HL-60/S4 treated with phorbol 12-myristate 13-acetate at 8.2 ng/mL for 4 days and 3 days (cell line): ENCODE data around the gene CCNA2.

Experiments used
- in situ Hi-C: fragments of 300-500 bp; cut with MboI; formaldehyde crosslinking; loops from 2 replicates; pipeline ENCODE4 v1.15.0; 2022; ENCODE audit warnings: low sequenced_read_pairs

Gene CCNA2

DNA sequence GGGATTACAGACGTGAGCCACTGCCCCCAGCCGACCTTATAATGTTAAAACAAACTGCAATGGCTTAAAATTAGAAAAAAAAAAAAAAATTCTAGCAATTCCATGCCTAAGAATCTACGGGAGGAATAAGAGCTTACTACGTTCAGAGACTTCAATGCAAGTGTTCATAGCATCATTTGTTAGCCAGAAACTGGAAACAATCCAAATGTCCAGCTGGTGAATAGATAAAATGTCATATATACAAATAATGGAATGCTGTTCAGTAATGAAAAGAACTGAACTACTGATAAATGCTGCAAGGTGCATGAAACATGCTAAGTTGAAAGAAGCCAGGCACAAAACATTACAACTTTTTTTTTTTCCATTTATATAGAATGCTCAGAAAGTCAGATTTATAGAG lies 17.3 kb downstream of the CCNA2 start:
- in situ Hi-C loops, result no loop called here

DNA sequence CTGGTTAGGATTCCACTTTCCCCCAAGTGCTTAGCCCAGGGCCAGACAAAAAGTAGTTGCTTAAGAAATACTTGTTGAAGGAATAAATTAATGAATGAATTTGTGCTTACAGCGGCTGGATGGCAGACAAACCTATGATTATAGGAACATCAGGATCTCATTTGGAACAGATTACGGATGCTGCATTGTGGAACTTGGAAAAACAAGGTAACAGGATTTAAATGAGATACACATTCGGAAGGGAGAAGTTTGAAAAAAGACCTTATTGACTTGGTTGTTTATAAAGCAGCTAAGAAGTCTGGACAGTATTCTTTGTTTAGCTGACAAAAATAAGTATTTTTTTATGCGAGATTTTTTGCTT lies 22.0 kb downstream of the CCNA2 start:
- in situ Hi-C loops, result no loop called here

DNA sequence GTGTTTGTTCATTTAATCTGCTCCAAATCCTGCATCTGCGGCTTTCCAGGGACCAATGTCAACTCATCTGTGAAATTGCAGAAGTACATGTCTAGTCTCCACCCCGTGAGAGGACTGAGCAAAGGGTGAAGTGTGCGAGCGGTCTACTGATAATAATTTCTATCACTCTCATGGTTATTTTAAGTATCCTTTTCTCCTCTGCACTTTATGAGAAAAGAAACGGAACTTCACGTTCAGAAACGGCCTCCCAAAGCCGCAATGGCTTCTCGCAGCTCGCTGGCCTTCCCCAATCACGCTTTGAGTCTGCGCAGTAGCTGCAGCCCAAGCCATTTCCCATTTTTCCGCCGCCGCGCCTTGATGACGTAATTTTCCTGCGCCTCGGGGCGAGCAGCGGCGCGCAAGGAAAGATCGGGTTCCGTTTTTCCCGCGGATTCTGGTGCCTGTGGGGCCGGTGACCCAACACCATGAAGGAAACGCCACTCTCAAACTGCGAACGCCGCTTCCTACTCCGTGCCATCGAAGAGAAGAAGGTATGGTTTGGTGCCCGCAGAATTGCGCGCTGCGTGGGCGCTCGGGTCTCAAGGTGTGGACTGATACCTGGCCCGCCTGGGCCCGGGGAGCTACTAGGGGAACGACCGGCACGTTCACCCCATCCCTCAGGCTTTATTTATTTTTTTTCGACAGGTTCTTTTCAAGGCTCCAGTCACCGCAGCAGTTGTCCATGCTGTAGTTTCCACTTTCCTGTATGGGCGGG lies 22.5 kb downstream of the CCNA2 start, which contains the start of gene EXOSC9:
TSS of gene EXOSC9 (plus strand) at position 363 of the 754 bp plus-strand sequence. CDS start at position 465, 102 bp downstream.
- in situ Hi-C loops, result no loop called here

DNA sequence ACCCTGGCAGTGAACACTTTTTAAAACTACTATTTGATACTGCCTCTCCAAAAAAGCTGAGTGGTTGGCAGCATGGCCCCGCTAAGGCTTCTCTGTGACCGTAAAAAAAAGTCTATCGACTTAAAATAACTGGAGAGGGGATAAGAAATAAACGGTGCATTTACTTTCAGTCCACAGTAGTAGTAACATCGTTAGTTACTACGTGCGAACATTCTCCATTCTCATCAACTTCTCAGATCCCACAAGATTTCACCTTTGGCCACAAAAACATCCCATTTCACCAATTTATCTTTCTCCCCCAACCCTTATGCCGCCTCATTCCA lies 23.1 kb downstream of the CCNA2 start:
- in situ Hi-C loops, result no loop called here

DNA sequence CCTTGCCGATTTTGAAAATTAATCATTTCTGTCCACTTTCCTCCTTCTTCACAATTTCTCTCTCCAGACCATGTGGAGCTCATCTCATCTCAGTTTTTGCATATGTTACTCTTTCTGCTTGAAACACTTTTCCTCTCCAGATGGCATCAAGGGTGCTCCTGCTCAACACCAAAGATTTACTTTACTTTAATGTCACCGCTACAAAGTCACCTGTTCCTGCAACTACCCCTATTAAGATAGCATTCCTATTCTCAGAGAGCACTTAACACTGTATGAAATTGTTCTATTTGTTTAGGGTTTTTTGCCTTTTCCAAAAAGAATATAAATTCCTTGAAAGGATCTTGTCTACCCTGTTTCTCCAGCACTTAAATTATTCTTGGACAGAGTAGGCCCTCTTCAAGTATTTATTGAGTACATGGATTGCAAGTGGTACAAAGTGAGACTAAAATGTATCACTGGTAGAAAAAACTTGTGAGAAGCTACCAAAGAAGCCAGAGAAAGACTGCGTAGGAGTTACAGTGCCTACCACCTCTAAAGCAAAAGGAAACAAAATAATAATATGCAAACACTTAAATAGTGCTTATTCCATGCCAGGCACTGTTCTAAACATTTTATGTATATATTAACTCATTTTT lies 23.7 kb downstream of the CCNA2 start:
- in situ Hi-C loops, result no loop called here

DNA sequence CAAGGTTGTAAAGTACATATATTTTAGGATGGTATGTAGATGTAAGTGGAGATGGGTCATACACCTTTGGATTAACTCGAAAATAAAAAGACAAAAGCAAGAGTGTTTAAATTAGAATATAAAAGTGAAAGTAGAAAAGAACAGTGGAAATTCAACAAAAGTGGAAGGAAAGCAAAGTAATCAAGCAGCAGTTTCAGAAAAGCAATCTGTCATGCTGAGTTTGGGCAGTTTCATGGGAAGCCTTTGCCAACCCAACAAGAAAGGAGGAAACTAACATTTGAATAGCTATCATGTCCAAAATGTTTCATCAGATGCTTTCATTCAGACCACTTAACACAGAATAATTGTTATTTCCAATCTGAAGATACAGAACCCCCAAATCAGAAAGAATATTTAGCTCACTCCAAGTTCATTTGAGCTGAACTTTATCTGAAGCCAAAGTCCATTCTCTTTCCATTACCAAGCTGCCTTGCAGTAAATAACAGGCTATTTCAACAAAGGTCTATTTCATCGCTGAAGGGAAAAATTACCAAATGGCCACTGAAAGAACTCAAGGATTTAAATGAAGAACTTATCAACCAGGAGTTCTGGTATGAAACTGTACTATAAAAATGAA lies 24.4 kb downstream of the CCNA2 start:
- in situ Hi-C loops, result no loop called here

DNA sequence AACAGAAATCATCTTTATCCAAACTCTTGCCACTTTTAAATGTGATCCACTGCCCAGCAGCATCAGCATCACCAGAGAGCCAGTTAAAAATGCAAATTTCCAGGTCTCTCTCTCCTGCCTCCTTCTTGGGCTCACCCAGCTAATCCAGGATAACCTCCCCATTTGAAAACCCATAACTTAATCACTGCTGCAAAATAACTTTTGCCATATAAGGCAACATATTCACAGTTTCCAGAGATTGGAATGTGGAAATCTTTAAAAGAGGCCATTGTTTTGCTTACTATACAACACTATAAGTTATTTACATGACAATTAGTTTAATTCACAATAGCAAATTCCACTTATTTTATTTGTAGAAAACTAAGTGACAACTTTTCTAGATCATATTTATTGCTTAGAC lies 27.4 kb downstream of the CCNA2 start:
- in situ Hi-C loops, result no loop called here

DNA sequence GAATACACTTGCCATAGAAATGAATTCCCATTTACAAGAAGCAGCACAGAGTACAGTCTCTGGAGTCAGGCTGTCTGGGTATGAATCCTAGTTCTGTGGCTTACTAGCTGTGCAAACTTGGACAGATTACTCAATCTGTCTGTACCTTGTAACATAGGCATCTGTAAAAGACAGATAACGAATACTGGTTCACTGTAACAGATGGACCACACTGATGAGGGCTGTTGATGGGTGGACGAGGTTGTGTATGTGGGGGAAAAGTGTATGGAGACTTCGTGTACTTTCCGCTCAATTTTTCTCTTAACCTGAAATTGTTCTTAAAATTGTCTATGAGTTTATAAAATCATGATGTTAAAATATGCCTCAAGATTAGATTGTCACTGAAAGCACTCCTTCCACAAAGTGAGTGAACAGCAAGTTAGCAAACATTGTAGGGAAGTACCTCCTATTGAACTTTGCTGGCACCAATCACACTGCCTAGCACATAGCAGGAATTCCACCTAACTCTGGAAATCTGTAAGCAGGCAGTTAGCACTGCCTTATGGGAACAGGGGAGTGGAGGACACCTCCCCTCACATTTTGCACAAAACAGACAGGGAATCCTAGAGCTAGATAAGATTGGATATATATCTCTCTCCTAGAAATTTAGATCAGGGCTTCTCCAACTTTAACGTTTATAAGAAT lies 29.0 kb downstream of the CCNA2 start:
- in situ Hi-C loops, result no loop called here

DNA sequence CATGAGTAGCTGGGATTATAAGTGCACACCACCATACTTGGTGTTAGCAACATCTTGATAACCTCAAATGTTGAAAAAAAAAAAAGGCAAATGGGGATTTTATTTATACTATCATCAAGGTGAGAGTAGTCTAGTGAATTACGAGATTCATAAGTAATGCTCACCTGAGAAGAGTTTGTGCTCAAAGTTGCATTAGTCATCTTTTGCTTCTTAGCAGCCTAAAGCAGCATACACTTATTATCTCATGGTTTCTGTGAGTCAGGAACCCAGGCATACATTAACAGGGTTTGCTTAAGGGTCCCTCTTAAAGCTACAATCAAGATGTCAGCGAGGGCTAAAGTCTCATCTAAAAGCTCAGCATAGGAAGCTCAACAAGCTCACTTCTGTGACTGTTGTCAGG lies 30.7 kb downstream of the CCNA2 start:
- in situ Hi-C loops, result no loop called here

DNA sequence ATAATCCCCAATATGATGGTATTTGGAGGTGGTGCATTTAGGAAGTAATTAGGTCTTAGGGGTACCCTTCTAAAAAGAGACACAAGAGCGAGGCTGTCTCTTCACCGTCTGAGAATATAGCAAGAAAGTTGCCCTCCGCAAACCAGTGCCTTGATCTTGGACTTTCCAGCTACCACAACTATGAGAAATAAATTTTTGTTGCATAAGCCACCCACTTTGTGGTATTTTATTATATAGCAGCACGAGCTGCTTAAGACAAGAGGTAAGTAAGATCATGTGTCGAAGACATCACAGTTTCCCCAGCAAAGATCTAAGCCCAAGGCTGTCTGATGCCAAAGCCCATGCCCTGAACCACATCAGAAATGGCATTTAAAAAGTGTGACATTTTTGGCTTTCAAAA lies 32.2 kb downstream of the CCNA2 start:
- in situ Hi-C loops, result no loop called here

DNA sequence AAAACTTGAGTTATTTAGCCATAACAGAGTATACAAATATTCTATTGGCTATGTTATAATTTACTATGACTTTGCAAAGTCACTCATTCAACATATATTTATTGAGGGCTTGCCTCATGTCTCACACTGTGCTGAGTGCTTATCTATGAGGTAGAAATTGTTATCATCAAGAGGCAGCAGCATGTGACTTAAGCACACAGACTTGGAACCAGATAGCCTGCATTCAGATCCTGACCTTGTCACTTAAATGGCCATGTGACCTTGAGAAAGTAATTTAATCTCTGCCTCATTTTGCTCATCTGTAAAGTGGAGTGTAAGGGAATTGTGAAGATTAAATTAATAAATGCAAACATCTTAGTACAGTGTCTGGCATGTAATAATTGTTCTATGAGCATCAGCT lies 32.7 kb downstream of the CCNA2 start:
- in situ Hi-C loops, result no loop called here

DNA sequence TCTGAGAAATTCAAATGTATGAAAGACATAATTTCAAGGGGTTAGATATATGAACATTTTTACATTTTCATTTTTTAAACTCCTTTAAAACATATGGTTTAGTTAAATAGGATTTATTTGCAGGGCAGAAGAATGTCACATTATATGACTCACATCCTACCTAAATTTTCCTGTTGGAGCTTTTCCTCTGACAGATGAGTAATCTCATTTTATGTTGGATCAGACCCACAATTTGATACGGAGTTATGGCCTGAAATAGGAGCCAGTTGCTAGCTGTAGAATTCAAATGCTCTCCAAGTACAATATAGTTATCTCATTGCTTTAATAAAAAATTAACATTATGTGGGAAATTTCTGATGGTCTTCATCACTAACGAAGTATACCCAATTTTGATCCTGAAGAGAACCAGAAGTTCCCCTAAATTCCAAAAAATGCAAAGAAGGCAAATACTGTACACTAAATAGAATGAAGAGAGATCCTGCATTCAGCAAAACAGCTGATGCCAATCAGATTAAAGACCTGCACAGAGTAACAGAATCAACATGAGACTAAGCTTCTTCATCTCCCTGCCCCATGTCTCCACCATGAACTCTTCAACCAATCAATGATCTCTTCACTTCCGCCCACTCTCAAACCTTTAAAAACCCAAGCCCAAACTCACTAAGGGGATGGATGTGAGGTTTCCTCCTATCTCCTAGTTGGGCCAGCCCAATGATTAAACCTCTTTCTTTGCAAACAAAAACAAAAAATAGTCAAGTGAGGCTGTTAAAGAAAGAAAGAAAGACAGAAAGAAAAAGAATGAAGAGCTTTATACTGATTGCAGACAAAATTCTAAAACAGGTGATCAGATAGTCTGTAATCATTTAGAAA lies 33.5 kb downstream of the CCNA2 start:
- in situ Hi-C loops, result no loop called here

DNA sequence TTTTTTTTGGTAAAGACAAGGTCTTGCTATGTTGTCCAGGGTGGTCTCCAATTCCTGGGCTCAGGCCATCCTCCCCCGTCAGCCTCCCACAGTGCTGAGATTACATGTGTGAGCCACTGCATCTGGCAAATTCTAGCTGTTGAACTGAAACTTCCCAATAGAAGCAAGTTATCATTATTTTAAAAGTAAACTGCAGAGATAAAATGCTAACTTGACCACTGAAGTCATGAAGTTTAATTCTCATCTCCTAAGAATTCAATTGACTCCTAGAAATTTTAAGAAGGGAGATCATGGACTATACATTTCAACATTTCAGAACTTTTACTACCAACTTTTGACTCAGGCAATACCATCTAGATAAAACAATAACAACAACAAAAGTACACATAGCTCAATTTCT lies 34.2 kb downstream of the CCNA2 start:
- in situ Hi-C loops, result no loop called here

DNA sequence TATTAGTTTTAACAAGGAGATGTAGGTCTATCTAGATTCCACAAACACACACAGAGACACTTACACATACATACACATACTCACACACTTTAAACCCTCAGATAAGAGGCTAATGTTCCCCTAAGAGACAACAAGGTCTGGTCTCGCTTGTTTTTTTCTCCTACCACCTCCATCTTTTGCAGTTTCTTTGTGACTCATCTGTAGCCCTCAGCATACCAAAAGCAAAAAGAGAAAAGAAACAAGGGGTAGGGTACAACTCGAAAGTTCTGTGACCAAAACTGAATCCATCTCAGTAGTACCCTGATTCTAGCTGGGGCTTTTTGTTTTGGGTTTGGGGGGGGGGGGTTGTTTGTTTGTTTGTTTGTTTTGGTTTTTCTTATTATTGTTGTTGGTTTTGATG lies 34.8 kb downstream of the CCNA2 start:
- in situ Hi-C loops, result no loop called here

DNA sequence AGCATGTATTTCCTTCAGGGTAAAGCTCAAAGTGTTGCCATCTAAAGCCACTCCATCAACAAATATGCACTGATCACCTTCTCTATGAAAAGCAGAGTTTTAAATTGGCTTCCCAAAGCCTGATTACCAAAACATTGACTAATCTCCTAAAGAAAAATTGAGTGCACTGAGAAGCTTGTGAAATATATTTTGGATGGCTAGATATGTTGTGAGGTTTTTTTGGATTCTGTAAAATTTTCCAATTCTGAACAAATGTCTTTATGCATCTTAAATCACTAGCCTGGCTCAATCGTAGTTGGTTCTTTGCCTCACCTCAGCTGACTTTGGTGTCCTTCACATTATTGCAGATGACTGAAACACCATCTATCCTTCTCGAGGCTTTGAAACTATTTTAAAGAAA lies 37.5 kb downstream of the CCNA2 start:
- in situ Hi-C loops, result no loop called here

DNA sequence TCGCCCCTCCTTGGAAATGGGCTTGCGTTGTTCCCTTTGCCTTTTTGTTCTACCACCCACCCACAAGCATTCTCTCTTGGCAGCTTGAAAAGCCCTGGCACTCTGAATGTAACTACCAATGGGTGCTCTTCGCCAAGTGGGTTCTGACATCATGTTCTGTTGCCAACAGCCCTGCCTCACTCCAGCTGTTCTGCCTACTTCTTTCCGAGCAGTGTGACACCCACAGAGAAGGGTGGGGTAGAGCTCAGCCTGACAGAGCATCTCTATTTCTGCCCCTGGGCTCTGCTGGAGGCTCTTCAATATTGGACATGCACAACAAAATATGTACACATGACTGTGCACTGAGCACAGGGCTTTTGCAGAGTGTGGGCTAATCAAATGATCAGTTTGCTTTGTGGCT lies 38.2 kb downstream of the CCNA2 start:
- in situ Hi-C loops, result no loop called here

DNA sequence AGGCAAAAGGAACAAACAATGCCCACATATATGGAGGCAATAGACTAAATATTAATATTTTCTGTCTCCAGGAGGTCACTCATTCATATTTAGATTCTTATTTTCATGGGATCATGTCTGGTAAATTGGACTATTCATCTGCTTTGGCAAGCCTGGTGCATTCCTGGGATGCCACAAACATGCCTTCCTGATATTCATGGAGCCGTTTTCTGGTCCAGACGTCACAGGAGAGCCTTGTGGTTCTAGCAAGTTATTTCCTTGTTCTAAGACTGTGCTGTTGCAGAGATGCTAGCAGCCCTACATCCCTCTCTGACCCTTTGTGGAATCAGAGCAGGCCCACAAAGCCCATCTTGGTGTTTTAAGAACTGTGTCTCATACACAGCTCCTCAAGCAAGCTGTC lies 38.7 kb downstream of the CCNA2 start:
- in situ Hi-C loops, result no loop called here

DNA sequence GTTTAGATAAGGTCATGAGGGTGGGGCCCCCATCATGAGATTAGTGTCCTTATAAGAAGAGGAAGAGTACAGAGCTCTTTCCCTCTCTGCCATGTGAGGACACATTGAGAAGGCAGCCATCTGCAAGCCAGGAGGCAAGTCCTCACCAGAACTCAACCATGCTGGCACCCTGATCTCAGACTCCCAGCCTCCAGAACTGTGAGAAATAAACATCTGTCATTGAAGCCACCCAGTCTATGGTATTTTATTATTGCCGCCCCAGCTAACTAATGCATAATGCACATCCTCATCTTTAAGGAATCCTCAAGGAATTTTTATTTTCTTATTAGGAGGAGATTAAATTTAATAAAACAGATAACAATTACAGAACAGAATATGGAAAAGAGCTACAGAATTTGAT lies 39.3 kb downstream of the CCNA2 start:
- in situ Hi-C loops, result no loop called here

DNA sequence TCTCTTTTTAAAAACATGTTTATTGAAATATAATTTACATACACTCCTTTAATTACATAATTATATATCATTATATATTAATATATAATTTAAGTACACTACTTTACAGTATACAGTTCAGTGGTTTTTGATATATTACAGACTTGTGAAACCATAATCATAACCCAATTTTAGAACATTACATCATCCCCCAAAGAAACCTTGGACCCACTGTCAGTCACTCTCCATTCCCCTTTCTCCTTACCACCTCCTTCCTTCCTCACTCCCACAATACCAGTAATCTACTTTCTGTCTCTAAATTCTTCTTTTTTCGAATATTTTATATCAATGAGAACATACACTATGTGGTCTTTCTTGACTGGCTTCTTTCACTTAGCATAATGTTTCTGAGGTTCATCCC lies 40.5 kb downstream of the CCNA2 start:
- in situ Hi-C loops, result no loop called here

DNA sequence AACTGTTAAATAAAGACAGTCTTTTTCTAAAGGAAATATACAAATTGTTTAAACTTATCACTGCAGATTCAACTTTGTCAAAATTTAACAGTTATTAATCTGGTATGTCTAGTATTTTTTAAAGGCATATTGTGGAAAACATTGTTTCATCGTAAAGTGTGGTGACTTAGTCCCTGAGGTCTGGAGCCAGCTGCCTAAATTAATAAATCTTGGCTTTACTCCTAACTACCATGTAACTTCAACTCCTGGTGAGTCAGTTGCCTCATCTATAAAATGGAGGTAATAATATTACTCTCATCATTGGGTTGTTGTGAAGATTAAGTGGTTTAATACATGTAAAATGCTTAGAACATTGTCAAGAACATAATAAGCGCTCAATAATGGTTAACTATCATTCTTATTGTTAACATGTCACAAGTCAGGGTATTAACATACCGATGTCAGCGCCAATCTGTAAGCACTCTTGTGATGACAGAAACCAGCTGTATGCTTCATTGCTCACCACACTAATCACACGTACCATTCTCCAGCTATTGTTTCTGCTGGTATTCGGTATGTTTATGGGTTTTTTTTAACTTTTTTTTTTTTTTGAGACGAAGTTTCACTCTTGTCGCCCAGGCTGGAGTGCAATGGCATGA lies 44.6 kb downstream of the CCNA2 start:
- in situ Hi-C loops, result no loop called here

DNA sequence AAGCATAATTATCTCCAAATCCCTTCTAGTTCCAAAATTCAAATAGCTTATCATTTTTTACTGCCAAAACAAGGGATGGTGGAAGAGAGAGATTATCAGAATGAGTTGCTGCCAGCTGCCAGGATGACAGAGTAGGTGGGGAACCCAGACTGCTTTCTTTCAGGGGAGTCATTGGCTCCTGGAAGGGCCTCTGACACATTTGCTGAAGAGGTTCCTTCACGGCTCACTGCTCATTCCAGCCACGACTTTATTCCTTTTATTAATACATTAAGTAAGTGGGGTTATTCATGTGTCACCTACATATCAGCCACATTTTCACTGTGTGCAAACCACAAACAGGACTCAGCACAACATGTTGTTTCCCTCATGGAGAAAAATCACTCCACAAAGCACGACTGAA lies 46.1 kb downstream of the CCNA2 start:
- in situ Hi-C loops, result no loop called here
